ENCODE results near the gene TMEM30A. TPM values are rescaled to one million over a fixed set of nuclear protein-coding genes. Genes with fewer than 3 reads are reported as not detected.

The TMEM30A gene
- total RNA-seq, 3 donors from 2014 or later, result 87.0 to 127 (median 91.7) TPM

DNA sequence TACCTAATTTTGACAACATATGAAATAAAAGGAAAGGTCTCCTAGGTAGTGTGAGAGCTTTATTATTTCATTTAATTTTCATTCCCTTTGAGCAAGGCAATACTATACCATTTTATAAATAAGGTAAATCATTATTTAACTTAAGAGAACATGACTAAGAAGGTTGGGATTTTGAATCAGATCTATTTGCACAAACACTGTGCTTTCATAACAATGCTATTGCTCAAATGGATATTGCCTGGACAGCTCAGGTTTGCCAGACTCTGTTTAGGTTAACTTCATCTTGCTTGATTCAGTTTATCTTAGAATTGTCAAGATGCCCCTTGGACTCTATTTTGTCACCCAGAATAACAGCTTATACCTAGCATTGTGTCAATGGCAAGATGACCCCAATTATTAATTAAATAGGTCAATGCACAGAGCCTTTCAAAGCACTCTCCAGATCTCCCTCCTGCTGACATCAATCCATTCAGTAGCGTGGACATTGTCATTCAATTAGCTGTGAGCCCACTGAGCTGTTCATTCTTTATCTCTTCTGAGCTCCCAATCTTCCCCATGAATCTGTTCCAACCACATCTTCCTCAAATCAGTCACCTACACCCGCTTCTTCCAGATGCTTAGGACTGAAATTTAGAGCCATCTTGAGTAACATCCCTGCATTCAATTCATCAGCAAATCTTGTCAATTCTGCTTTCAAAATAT lies 42.1 kb upstream of the TMEM30A start:
- no peak for DNase-seq
- intact Hi-C loops (cut with DNase I, micrococcal nuclease), result no loop called here
- no peak for ATAC-seq
- TF ChIP-seq CTCF (IDR thresholded peaks at IDR 0.05), result no peak
- Histone ChIP-seq H3K9me3 (no peaks in the 10 kb centered on the region), H3K4me3 (no peak overlapping the region), H3K36me3 (ENCODE audit: low read depth) (no peaks in the 10 kb centered on the region), H3K4me1 (ENCODE audit: low read depth) (no peaks in the 10 kb centered on the region)

GRCh38 chr6:75318900-75319299 lies 34.3 kb upstream of the TMEM30A start:
- no peaks in the 10 kb centered on the region for H3K9me3 ChIP-seq
- DNase-seq (no peak), ATAC-seq (no peak)
- intact Hi-C loops (cut with DNase I, micrococcal nuclease), result no loop called here
- TF ChIP-seq CTCF (IDR thresholded peaks at IDR 0.05), result no peak
- no peak overlapping the region for H3K4me3 ChIP-seq
- H3K4me1 ChIP-seq (ENCODE audit: low read depth), result no peaks in the 10 kb centered on the region
- H3K36me3 ChIP-seq (ENCODE audit: low read depth), result no peaks in the 10 kb centered on the region

- DNase-seq, result no peak
- Histone ChIP-seq H3K36me3 (ENCODE audit: low read depth) (no peaks in the 10 kb centered on the region), H3K4me3 (no peak overlapping the region), H3K9me3 (no peaks in the 10 kb centered on the region), H3K4me1 (ENCODE audit: low read depth) (no peaks in the 10 kb centered on the region)
- intact Hi-C loops (cut with DNase I, micrococcal nuclease), result no loop called here
- no peak for TF ChIP-seq CTCF (IDR thresholded peaks at IDR 0.05)
- ATAC-seq, result no peak
Measured at GRCh38 chr6:75317503-75318206, 33.1 kb upstream of the TMEM30A start.

DNA sequence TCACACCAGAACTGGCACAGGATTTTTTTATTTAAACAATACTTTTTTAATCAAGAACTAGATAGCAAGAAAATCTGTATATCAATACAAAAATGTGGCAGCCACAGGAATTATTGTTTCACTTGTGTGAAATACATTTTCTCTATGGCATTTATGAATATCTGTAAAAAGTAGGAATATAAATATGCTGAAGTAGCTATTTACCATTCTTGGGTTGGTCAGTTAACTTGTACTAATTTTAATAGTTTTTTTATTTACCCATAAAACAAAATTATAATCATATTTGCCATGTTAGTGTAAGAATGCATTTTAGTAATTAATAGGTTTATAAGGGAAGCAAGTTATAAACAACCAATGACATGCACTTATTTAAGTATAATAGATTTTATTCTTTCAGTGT lies 31.4 kb upstream of the TMEM30A start:
- DNase-seq, result no peak
- TF ChIP-seq CTCF (IDR thresholded peaks at IDR 0.05), result no peak
- no peak for ATAC-seq
- H3K4me3 ChIP-seq, result no peak overlapping the region
- H3K4me1 ChIP-seq (ENCODE audit: low read depth), result no peaks in the 10 kb centered on the region
- H3K9me3 ChIP-seq, result no peaks in the 10 kb centered on the region
- intact Hi-C loops (cut with DNase I, micrococcal nuclease), result no loop called here
- no peaks in the 10 kb centered on the region for H3K36me3 ChIP-seq (ENCODE audit: low read depth)

DNA sequence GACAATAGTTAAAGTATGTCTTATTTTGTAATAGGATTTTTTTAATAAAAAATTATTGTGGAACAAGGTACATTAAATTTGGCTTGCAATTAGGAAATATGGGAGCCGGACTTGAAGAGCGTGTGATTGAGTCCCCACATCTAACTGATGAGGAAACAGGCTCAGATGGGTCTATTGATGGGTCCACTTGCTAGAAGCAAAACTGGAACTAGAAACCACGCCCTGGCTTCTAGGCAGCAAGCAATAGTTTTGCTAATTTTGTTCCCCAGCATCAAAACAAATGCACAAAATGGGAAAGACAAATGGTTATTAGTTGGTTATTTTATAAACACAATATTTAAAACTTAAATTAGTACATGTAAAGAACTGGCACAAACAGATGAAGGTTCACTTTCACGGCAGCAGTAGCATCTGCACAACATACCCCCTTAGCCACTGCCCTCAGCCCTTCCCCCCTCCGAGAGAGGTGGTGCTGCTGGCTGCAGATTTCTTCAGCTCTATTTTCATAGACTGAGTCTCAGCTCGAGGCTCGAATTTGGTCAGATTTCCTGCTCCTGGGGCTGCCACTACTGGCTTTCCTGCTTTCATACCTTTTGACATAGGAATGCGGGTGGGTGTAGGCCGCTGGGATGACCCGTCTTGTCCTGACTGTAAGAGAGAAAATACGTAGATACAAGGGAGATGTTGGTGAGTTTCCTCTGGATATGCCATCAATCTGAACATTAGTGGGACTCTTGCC lies 23.8 kb upstream of the TMEM30A start:
- intact Hi-C loops (cut with DNase I, micrococcal nuclease), result no loop called here
- DNase-seq (no peak), ATAC-seq (no peak)
- H3K9me3 ChIP-seq, result no peaks in the 10 kb centered on the region
- TF ChIP-seq CTCF (IDR thresholded peaks at IDR 0.05), result no peak
- no peak overlapping the region for H3K4me3 ChIP-seq
- no peaks in the 10 kb centered on the region for H3K36me3 ChIP-seq (ENCODE audit: low read depth)
- no peaks in the 10 kb centered on the region for H3K4me1 ChIP-seq (ENCODE audit: low read depth)

All from mucosa of descending colon (tissue), 3 donors.